Ovary (tissue), 3 donors: ENCODE results near the gene SLC25A29.

ENCODE experiments used
- CTCF ChIP-seq, 3 donors: fragments of 450-650 bp in 2 of 3; fragments of 200-600 bp in 1 of 3; IDR thresholded peaks; one replicate each; pipeline versions ENCODE4 v1.5.1 to v1.8.0; 2016 to 2022; ENCODE audit warnings: antibody characterized with exemption in 3 of 3, mild to moderate bottlenecking in 1 of 3
- EP300 ChIP-seq: sonication (generic); formaldehyde crosslinking; IDR thresholded peaks from one replicate; pipeline ENCODE4 v1.6.1; 2017; ENCODE audit warnings: antibody characterized with exemption
- donor health status: DM: no; HTN: no; CAD: no.

- no peak for TF ChIP-seq CTCF (IDR thresholded peaks at IDR 0.05)
- TF ChIP-seq EP300: no peak
Observed at GRCh38 chr14:100267990-100268389, 38.3 kb downstream of the SLC25A29 start.
